PC-9 (cell line): ENCODE results near the gene SLC6A9. TPM values are rescaled to one million over a fixed set of nuclear protein-coding genes. Genes with fewer than 3 reads are reported as not detected.

Experiments
- BruUV-seq: library from RNA; stranded (reverse); fragments of 400-500 nt; replicated peaks from 2 replicates; lab custom pipeline; 2021; lab: Mats Ljungman, UMichigan
- CTCF ChIA-PET: fragments of 300-600 bp; sonication (Branson Sonifier 250); formaldehyde crosslinking; loops from one replicate; lab custom pipeline; 2022; ENCODE audit warnings: antibody characterized with exemption; lab: Charles Lee
- POLR2A ChIA-PET: fragments of 300-600 bp; sonication (Branson Sonifier 250); formaldehyde crosslinking; loops from one replicate; lab custom pipeline; 2022; ENCODE audit warnings: antibody characterized with exemption; ENCODE audit not compliant: unreplicated experiment; lab: Charles Lee
- DNase-seq, 2 experiments: peaks; one replicate each; pipeline versions ENCODE4 v3.0.0 to v3.0.0-alpha.2; 2015 to 2022; ENCODE audit warnings: mixed read lengths in 1 of 2
- H2AFZ ChIP-seq: fragments of 200-600 bp; sonication (generic); 2 replicates; pipeline ENCODE4 v1.8.1; 2017; ENCODE audit warnings: antibody characterized with exemption
- H3F3A ChIP-seq: fragments of 200-600 bp; sonication (generic); 2 replicates; pipeline ENCODE4 v1.8.1; 2017; ENCODE audit warnings: antibody characterized with exemption, mild to moderate bottlenecking, low read depth; ENCODE audit not compliant: insufficient read depth
- H3K27ac ChIP-seq: fragments of 200-600 bp; sonication (generic); 2 replicates; pipeline ENCODE4 v1.6.1; 2016; ENCODE audit warnings: mixed run types
- H3K27me3 ChIP-seq: fragments of 200-600 bp; sonication (generic); 2 replicates; pipeline ENCODE4 v1.6.1; 2016; ENCODE audit warnings: low read depth, mixed run types; ENCODE audit not compliant: insufficient read depth
- H3K36me3 ChIP-seq: fragments of 200-600 bp; sonication (generic); 2 replicates; pipeline ENCODE4 v1.6.1; 2016; ENCODE audit warnings: low read depth, mixed run types
- H3K4me1 ChIP-seq: fragments of 200-600 bp; sonication (generic); replicated peaks from 2 replicates; pipeline ENCODE4 v1.6.1; 2016; ENCODE audit warnings: mixed run types; ENCODE audit not compliant: insufficient read depth
- H3K4me2 ChIP-seq: fragments of 200-600 bp; sonication (generic); 2 replicates; pipeline ENCODE4 v1.6.1; 2017; ENCODE audit warnings: mixed run types
- H3K4me3 ChIP-seq: fragments of 200-600 bp; sonication (generic); 2 replicates; pipeline ENCODE4 v1.6.1; 2016; ENCODE audit warnings: mixed run types
- H3K79me2 ChIP-seq: fragments of 200-600 bp; sonication (generic); 2 replicates; pipeline ENCODE4 v1.6.1; 2017; ENCODE audit warnings: low read depth, mixed run types
- H3K9me2 ChIP-seq: fragments of 200-600 bp; sonication (generic); 2 replicates; pipeline ENCODE4 v1.8.1; 2017; ENCODE audit warnings: mild to moderate bottlenecking; ENCODE audit not compliant: insufficient read depth
- H3K9me3 ChIP-seq: fragments of 200-600 bp; sonication (generic); 2 replicates; pipeline ENCODE4 v1.8.1; 2016; ENCODE audit warnings: low read depth; ENCODE audit not compliant: insufficient read depth
- H4K20me1 ChIP-seq: fragments of 200-600 bp; sonication (generic); 2 replicates; pipeline ENCODE4 v1.8.1; 2017; ENCODE audit not compliant: insufficient read depth
- CTCF ChIP-seq: fragments of 200-600 bp; sonication (generic); conservative IDR thresholded peaks from 2 replicates; pipeline ENCODE4 v1.6.1; 2017; ENCODE audit warnings: mixed run types, antibody characterized with exemption, mild to moderate bottlenecking, moderate library complexity
- EZH2 ChIP-seq: fragments of 200-600 bp; sonication (generic); IDR thresholded peaks from 2 replicates; pipeline ENCODE4 v1.8.0; 2017; ENCODE audit warnings: antibody characterized with exemption, low read depth
- intact Hi-C: fragments of 100-400 bp; cut with micrococcal nuclease; formaldehyde crosslinking; loops from one replicate; pipeline ENCODE4 v1.10.0; 2022; ENCODE audit not compliant: unreplicated experiment
- total RNA-seq: library from RNA; stranded (reverse); gene quantifications from 2 replicates; pipeline ENCODE4 v1.2.3, GENCODE V29; 2021

Gene SLC6A9
- total RNA-seq, 1 experiment from 2014 or later: 70.1 TPM

GRCh38 chr1:43958351-43959255 lies 72.7 kb downstream of the SLC6A9 start:
- Histone ChIP-seq H3K36me3 (no peaks in the 10 kb centered on the region), H3K27me3 (no peaks in the 10 kb centered on the region), H4K20me1 (no peaks in the 10 kb centered on the region), H3F3A (no peaks in the 10 kb centered on the region), H3K4me2 (no peak overlapping the region), H3K27ac (no peak overlapping the region), H3K4me1 (no peaks in the 10 kb centered on the region), H3K79me2 (no peaks in the 10 kb centered on the region), H3K9me2 (no peaks in the 10 kb centered on the region), H3K9me3 (no peaks in the 10 kb centered on the region), H3K4me3 (no peak overlapping the region), H2AFZ (no peak overlapping the region)
- DNase-seq: no peak
- TF ChIP-seq CTCF (no peak), EZH2 (no peak)
- ChIA-PET CTCF (interaction anchor here (0.6 kb wide), 1 partner anchor 393 kb away, joined by 3 read pairs; no protein-coding TSS in a partner anchor), POLR2A (interaction anchor here (0.7 kb wide), 1 partner anchor 15 kb away, joined by 4 read pairs; no protein-coding TSS in a partner anchor)
- intact Hi-C loops: no loop called here
- no TSS peak for BruUV-seq

DNA sequence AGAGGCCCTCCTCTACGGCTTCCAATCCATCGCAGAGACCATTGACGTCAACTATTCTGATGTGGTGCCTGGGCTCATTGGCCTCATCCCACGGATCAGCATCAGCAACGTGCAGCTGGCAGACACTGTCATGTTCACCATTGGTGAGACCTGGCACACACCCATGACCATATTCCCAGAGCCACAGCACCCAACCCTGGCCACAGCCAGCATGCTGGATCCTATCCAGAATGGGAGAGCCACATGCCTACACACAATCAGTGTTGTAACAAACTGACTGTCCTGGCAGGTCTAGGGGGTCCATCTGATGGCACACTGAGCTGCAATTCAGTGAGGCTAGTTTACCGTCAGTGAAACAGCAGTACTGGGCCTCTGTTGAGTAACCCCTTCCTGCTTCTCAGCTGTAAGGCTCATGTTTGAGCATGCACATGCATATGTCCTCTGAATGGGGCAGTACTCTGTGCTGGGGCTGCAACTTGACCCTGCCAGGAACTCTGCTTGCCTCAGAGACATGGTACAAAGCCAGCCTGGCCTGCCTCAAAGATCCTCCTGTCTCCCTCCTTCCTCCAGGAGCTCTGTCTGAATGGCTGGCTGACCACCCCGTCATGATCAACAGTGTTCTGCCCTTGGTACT lies 73.7 kb downstream of the SLC6A9 start:
- TF ChIP-seq CTCF (no peak), EZH2 (no peak)
- H4K20me1 ChIP-seq: no peaks in the 10 kb centered on the region
- H3K4me2 ChIP-seq: no peak overlapping the region
- H3K36me3 ChIP-seq: no peaks in the 10 kb centered on the region
- no peak overlapping the region for H3K4me3 ChIP-seq
- intact Hi-C loops: no loop called here
- no peak overlapping the region for H2AFZ ChIP-seq
- no peak for DNase-seq
- no peaks in the 10 kb centered on the region for H3K9me3 ChIP-seq
- no peak overlapping the region for H3K27ac ChIP-seq
- H3K79me2 ChIP-seq: no peaks in the 10 kb centered on the region
- H3K4me1 ChIP-seq: no peaks in the 10 kb centered on the region
- BruUV-seq: no TSS peak
- ChIA-PET POLR2A (no interaction called here), CTCF (no interaction called here)
- no peaks in the 10 kb centered on the region for H3F3A ChIP-seq
- no peaks in the 10 kb centered on the region for H3K9me2 ChIP-seq
- H3K27me3 ChIP-seq: no peaks in the 10 kb centered on the region

DNA sequence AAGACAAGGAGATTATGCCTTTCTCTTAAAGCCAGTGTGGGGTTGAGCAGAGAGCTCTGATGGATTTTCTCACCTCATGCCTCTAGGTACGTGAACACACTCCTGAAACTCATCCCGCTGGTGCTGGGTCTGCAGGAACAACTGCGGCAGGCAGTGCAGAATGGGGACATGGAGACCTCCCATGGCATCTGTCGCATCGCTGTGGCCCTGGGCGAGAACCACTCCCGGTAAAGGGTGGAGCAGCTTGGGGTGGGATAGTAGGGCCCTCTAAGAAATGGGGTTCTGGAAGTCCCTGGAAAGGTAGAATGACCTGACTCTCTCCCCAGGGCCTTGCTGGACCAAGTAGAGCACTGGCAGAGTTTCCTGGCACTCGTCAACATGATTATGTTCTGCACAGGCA lies 75.0 kb downstream of the SLC6A9 start:
- ChIA-PET CTCF (interaction anchor here (0.6 kb wide), 1 partner anchor 306 kb away, joined by 4 read pairs; the partner anchor contains the start of gene KDM4A), POLR2A (no interaction called here)
- Histone ChIP-seq H3K27ac (no peak overlapping the region), H2AFZ (no peak overlapping the region), H3K4me1 (no peaks in the 10 kb centered on the region), H3K4me2 (no peak overlapping the region), H3K36me3 (no peaks in the 10 kb centered on the region), H3K9me2 (no peaks in the 10 kb centered on the region), H4K20me1 (no peaks in the 10 kb centered on the region), H3K4me3 (no peak overlapping the region), H3K27me3 (no peaks in the 10 kb centered on the region), H3K79me2 (no peaks in the 10 kb centered on the region), H3F3A (no peaks in the 10 kb centered on the region), H3K9me3 (no peaks in the 10 kb centered on the region)
- no TSS peak for BruUV-seq
- intact Hi-C loops: no loop called here
- DNase-seq: no peak
- TF ChIP-seq CTCF: no peak
- no peak for TF ChIP-seq EZH2
